HCT116 (cell line): ENCODE data around the gene MALRD1. TPM values are rescaled to one million over a fixed set of nuclear protein-coding genes. Genes with fewer than 3 reads are reported as not detected.

Source experiments
- ATAC-seq: fragments of 200-7000 bp; cut with Tn5 transposase; 2 replicates; pipeline ENCODE4 v1.9.1; 2020; ENCODE audit warnings: mild to moderate bottlenecking, moderate library complexity
- BruUV-seq: library from RNA; stranded (reverse); fragments of 400-500 nt; replicated peaks from 2 replicates; lab custom pipeline; 2021; lab: Mats Ljungman, UMichigan
- CTCF ChIA-PET: fragments of 300-600 bp; sonication (Branson Sonifier 250); formaldehyde crosslinking; loops from one replicate; lab custom pipeline; 2021; ENCODE audit warnings: antibody characterized with exemption; lab: Charles Lee
- POLR2A ChIA-PET: fragments of 300-600, 350-600 bp; sonication (Branson Sonifier 250); formaldehyde crosslinking; loops from one replicate; lab custom pipeline; 2021; ENCODE audit warnings: antibody characterized with exemption; lab: Charles Lee
- RAD21 ChIA-PET, 2 experiments: fragments of 300-600 bp; sonication (Branson Sonifier 250); formaldehyde crosslinking; loops; one replicate each; lab custom pipeline; 2023; ENCODE audit warnings: low total read pairs in 2 of 2; ENCODE audit not compliant: uncharacterized antibody in 2 of 2, unreplicated experiment in 2 of 2, low non-redundant PET in 1 of 2; lab: Charles Lee
- DNase-seq: peaks from one replicate; pipeline ENCODE4 v3.0.0-alpha.2; 2010; ENCODE audit warnings: low read depth, low spot score
- H2AFZ ChIP-seq: fragments of 200-600 bp; shearing (Covaris generic), sonication (generic); 2 replicates; pipeline ENCODE4 v1.6.1; 2017; ENCODE audit warnings: low read depth, mixed run types, mixed read lengths, antibody characterized with exemption, low read length; ENCODE audit not compliant: poor library complexity, severe bottlenecking
- H3K27ac ChIP-seq: 2 replicates; pipeline ENCODE4 v1.5.1; 2012; ENCODE audit warnings: low read depth, low read length
- H3K27me3 ChIP-seq: fragments of 200-600 bp; sonication (generic); 2 replicates; pipeline ENCODE4 v1.6.1; 2016; ENCODE audit warnings: mixed run types, low read length, mixed read lengths; ENCODE audit not compliant: insufficient read depth
- H3K36me3 ChIP-seq, 2 experiments: fragments of 200-500 bp in 1 of 2; fragments of 200-600 bp in 1 of 2; sonication (Bioruptor generic) in 1 of 2; sonication (generic) in 1 of 2; 2 replicates each; pipeline versions ENCODE4 v1.5.1 to v1.6.1; 2014 to 2016; ENCODE audit warnings: low read length in 2 of 2, inconsistent platforms in 1 of 2, mixed read lengths in 1 of 2, mixed run types in 1 of 2; ENCODE audit not compliant: insufficient read depth in 2 of 2, control insufficient read depth in 1 of 2
- H3K4me1 ChIP-seq, 2 experiments: fragments of 200-600 bp in 1 of 2; sonication (generic) in 1 of 2; 2 replicates each; pipeline versions ENCODE4 v1.5.1 to v1.6.1; 2012 to 2017; ENCODE audit warnings: low read length in 2 of 2, inconsistent platforms in 1 of 2, mild to moderate bottlenecking in 1 of 2, mixed read lengths in 1 of 2, mixed run types in 1 of 2, moderate library complexity in 1 of 2; ENCODE audit not compliant: insufficient read depth in 2 of 2, control insufficient read depth in 1 of 2
- H3K4me2 ChIP-seq: fragments of 200-600 bp; sonication (generic); 2 replicates; pipeline ENCODE4 v1.6.1; 2017; ENCODE audit warnings: mixed run types, low read length, mixed read lengths
- H3K4me3 ChIP-seq, 2 experiments: fragments of 200-600 bp in 1 of 2; sonication (generic) in 1 of 2; replicated peaks in 1 of 2; 2 replicates each; pipeline ENCODE4 v1.5.1; 2011 to 2016; ENCODE audit warnings: low read length in 2 of 2, control low read depth in 1 of 2, low read depth in 1 of 2, mild to moderate bottlenecking in 1 of 2, mixed read lengths in 1 of 2, mixed run types in 1 of 2
- H3K79me2 ChIP-seq: fragments of 200-600 bp; sonication (generic); 2 replicates; pipeline ENCODE4 v1.6.1; 2017; ENCODE audit warnings: mild to moderate bottlenecking, mixed run types, low read length, moderate library complexity, mixed read lengths; ENCODE audit not compliant: insufficient read depth
- H3K9ac ChIP-seq: fragments of 200-600 bp; sonication (generic); 2 replicates; pipeline ENCODE4 v1.6.1; 2016; ENCODE audit warnings: low read length, mixed read lengths
- H3K9me2 ChIP-seq: fragments of 200-600 bp; sonication (generic), shearing (Covaris generic); 2 replicates; pipeline ENCODE4 v1.6.1; 2017; ENCODE audit warnings: mixed run types, mild to moderate bottlenecking, moderate library complexity; ENCODE audit not compliant: insufficient read depth
- H3K9me3 ChIP-seq, 2 experiments: fragments of 200-500 bp in 1 of 2; fragments of 200-600 bp in 1 of 2; sonication (Bioruptor generic) in 1 of 2; sonication (generic) in 1 of 2; 2 replicates each; pipeline ENCODE4 v1.6.1; 2014 to 2017; ENCODE audit warnings: low read length in 2 of 2, mixed read lengths in 2 of 2, inconsistent platforms in 1 of 2, low read depth in 1 of 2, mild to moderate bottlenecking in 1 of 2, mixed run types in 1 of 2, moderate library complexity in 1 of 2; ENCODE audit not compliant: control insufficient read depth in 1 of 2, insufficient read depth in 1 of 2
- H4K20me1 ChIP-seq: fragments of 200-600 bp; sonication (generic), shearing (Covaris generic); 2 replicates; pipeline ENCODE4 v1.6.1; 2017; ENCODE audit warnings: mixed run types, mild to moderate bottlenecking, moderate library complexity; ENCODE audit not compliant: insufficient read depth
- CBX3 ChIP-seq: IDR thresholded peaks from 2 replicates; pipeline ENCODE4 v1.6.1; 2012; ENCODE audit warnings: low read depth
- CEBPB ChIP-seq: IDR thresholded peaks from 2 replicates; pipeline ENCODE4 v1.6.1; 2012; ENCODE audit warnings: low read depth
- EGR1 ChIP-seq: IDR thresholded peaks from 2 replicates; pipeline ENCODE4 v1.6.1; 2012; ENCODE audit warnings: low read depth
- ELF1 ChIP-seq: IDR thresholded peaks from 2 replicates; pipeline ENCODE4 v1.6.1; 2012; ENCODE audit warnings: low read depth, borderline replicate concordance
- EZH2 ChIP-seq: fragments of 200-600 bp; sonication (generic); IDR thresholded peaks from 2 replicates; pipeline ENCODE4 v1.6.1; 2017; ENCODE audit warnings: antibody characterized with exemption, mixed run types
- EZH2phosphoT487 ChIP-seq: fragments of 200-600 bp; IDR thresholded peaks from 2 replicates; pipeline ENCODE4 v1.6.1; 2018; ENCODE audit warnings: antibody characterized with exemption, borderline replicate concordance
- FOSL1 ChIP-seq: IDR thresholded peaks from 2 replicates; pipeline ENCODE4 v1.6.1; 2012; ENCODE audit warnings: low read depth
- RAD21 ChIP-seq: IDR thresholded peaks from 2 replicates; pipeline ENCODE4 v1.6.1; 2012; ENCODE audit warnings: low read depth, mild to moderate bottlenecking
- SIN3A ChIP-seq: IDR thresholded peaks from 2 replicates; pipeline ENCODE4 v1.6.1; 2012; ENCODE audit warnings: low read depth
- SP1 ChIP-seq: IDR thresholded peaks from 2 replicates; pipeline ENCODE4 v1.6.1; 2012; ENCODE audit warnings: low read depth
- TCF7L2 ChIP-seq: IDR thresholded peaks from 2 replicates; pipeline ENCODE4 v1.7.0; 2011; ENCODE audit warnings: borderline replicate concordance, inconsistent platforms; ENCODE audit not compliant: insufficient read depth, insufficient read length; ENCODE audit errors: extremely low read depth
- ZNF274 ChIP-seq: fragments of 200-500 bp; sonication (Bioruptor generic); IDR thresholded peaks from 2 replicates; pipeline ENCODE4 v1.6.1; 2014; ENCODE audit warnings: mild to moderate bottlenecking, low read depth, low read length, inconsistent platforms
- intact Hi-C: fragments of 100-400 bp; cut with micrococcal nuclease; formaldehyde crosslinking; loops from 2 replicates; pipeline ENCODE4 v1.10.0; 2022
- total RNA-seq: library from RNA; stranded (reverse); gene quantifications from one replicate; pipeline ENCODE4 v1.2.1, GENCODE V29; 2021; ENCODE audit not compliant: unreplicated experiment
- TF ChIP-seq, protein P1 (sequence below): IDR thresholded peaks from 2 replicates; pipeline ENCODE4 v1.6.1; 2012
- TF ChIP-seq, protein P2 (sequence below), 3 experiments: fragments of 200-600 bp in 1 of 3; sonication (generic) in 1 of 3; IDR thresholded peaks in 2 of 3; conservative IDR thresholded peaks in 1 of 3; 2 replicates each; pipeline ENCODE4 v1.5.1; 2012 to 2017; ENCODE audit warnings: low read depth in 2 of 3, low read length in 2 of 3, antibody characterized with exemption in 1 of 3, borderline replicate concordance in 1 of 3, control low read depth in 1 of 3, mild to moderate bottlenecking in 1 of 3, mixed read lengths in 1 of 3, mixed run types in 1 of 3, moderate library complexity in 1 of 3; ENCODE audit not compliant: insufficient read depth in 1 of 3
- TF ChIP-seq, protein P3 (sequence below): IDR thresholded peaks from 2 replicates; pipeline ENCODE4 v1.6.1; 2012; ENCODE audit warnings: low read depth

The MALRD1 gene
- total RNA-seq, 1 experiment from 2014 or later = not detected

DNA sequence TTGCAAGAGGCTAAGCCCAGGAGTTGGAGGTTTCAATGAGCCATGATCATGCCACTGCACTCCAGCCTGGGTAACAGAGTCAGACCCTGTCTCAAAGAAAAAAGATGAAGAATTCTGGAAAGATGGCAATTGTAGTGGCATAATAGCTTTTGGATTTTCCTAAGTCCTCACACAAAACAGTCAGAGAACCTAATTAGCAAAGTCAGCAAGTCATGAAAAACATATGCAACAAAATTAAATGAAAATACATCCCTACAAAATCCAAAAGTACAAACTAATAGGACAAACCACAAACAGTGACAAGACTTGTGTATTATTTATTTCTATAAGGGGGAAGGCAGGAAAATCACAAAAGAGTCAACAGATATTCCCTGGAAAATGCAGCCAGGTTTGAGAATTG, 405.4 kb downstream of the MALRD1 start:
- Histone ChIP-seq H3K9me2 (no peaks in the 10 kb centered on the region), H2AFZ (no peak overlapping the region), H4K20me1 (no peaks in the 10 kb centered on the region)
- intact Hi-C loops = no loop called here
- RAD21 ChIA-PET = no interaction called here
- CTCF ChIA-PET = no interaction called here
- no peak for TF ChIP-seq EGR1
- no peak for TF ChIP-seq ELF1
- TF ChIP-seq, protein P1, sequence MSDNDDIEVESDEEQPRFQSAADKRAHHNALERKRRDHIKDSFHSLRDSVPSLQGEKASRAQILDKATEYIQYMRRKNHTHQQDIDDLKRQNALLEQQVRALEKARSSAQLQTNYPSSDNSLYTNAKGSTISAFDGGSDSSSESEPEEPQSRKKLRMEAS = no peak
- TF ChIP-seq FOSL1 = no peak
- no peak for TF ChIP-seq RAD21
- TF ChIP-seq, all 23 proteins: peak for 0
- H3K4me3 ChIP-seq = no peak overlapping the region
- no peaks in the 10 kb centered on the region for H3K36me3 ChIP-seq
- H3K27me3 ChIP-seq = no peaks in the 10 kb centered on the region
- no peak overlapping the region for H3K9ac ChIP-seq
- H3K4me1 ChIP-seq = no peaks in the 10 kb centered on the region
- H3K9me3 ChIP-seq = peaks cover 5 to 22% of the 10 kb centered on the region in 2 experiments; a peak in 2 of 4 replicates
- H3K79me2 ChIP-seq = no peaks in the 10 kb centered on the region
- no peak for ATAC-seq
- H3K4me2 ChIP-seq = no peak overlapping the region
- POLR2A ChIA-PET = no interaction called here
- H3K27ac ChIP-seq = no peak overlapping the region
- BruUV-seq = no TSS peak
- DNase-seq = no peak

DNA sequence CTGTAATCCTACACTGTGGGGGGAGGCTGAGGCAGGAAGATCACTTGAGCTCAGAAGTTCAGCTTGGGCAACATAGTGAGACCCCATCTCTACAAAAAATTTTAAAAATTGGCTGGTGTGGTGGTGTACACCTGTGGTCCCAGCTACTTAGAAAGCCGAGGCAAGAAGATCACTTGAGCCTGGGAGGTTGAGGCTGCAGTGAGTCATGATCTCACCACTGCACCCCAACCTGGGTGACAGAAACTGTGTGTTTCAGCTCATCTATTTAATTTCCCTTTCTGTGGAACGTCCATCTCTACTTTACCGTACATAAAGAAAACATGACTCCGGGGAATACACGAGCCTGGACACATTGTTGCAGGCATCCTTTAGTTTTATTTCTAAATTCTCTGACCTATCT, 413.0 kb downstream of the MALRD1 start:
- BruUV-seq = no TSS peak
- Histone ChIP-seq H3K9me3 (peaks cover 4 to 24% of the 10 kb centered on the region in 2 experiments; a peak in 2 of 4 replicates), H3K9me2 (no peaks in the 10 kb centered on the region), H3K4me2 (no peak overlapping the region), H3K79me2 (no peaks in the 10 kb centered on the region), H3K4me1 (no peaks in the 10 kb centered on the region), H3K27me3 (no peaks in the 10 kb centered on the region), H2AFZ (no peak overlapping the region), H3K9ac (no peak overlapping the region), H3K36me3 (no peaks in the 10 kb centered on the region), H3K27ac (no peak overlapping the region), H4K20me1 (no peaks in the 10 kb centered on the region), H3K4me3 (no peak overlapping the region)
- RAD21 ChIA-PET = no interaction called here
- CTCF ChIA-PET = no interaction called here
- POLR2A ChIA-PET = no interaction called here
- DNase-seq (no peak), ATAC-seq (no peak)
- intact Hi-C loops = no loop called here
- TF ChIP-seq, protein P1 = no peak
- TF ChIP-seq ZNF274 (no peak), SIN3A (no peak), EZH2 (no peak), EZH2phosphoT487 (no peak), SP1 (no peak), ELF1 (no peak), TCF7L2 (no peak), EGR1 (no peak), CEBPB (no peak), FOSL1 (no peak), CBX3 (no peak)
- TF ChIP-seq, protein P2, sequence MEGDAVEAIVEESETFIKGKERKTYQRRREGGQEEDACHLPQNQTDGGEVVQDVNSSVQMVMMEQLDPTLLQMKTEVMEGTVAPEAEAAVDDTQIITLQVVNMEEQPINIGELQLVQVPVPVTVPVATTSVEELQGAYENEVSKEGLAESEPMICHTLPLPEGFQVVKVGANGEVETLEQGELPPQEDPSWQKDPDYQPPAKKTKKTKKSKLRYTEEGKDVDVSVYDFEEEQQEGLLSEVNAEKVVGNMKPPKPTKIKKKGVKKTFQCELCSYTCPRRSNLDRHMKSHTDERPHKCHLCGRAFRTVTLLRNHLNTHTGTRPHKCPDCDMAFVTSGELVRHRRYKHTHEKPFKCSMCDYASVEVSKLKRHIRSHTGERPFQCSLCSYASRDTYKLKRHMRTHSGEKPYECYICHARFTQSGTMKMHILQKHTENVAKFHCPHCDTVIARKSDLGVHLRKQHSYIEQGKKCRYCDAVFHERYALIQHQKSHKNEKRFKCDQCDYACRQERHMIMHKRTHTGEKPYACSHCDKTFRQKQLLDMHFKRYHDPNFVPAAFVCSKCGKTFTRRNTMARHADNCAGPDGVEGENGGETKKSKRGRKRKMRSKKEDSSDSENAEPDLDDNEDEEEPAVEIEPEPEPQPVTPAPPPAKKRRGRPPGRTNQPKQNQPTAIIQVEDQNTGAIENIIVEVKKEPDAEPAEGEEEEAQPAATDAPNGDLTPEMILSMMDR (IDR thresholded peaks at IDR 0.05 in 2 of 3, conservative IDR thresholded peaks at IDR 0.05 in 1 of 3; ENCODE audit: borderline replicate concordance in 1 of 3, insufficient read depth in 1 of 3, low read depth in 2 of 3, low read length in 2 of 3) = no peak
- TF ChIP-seq, protein P3, sequence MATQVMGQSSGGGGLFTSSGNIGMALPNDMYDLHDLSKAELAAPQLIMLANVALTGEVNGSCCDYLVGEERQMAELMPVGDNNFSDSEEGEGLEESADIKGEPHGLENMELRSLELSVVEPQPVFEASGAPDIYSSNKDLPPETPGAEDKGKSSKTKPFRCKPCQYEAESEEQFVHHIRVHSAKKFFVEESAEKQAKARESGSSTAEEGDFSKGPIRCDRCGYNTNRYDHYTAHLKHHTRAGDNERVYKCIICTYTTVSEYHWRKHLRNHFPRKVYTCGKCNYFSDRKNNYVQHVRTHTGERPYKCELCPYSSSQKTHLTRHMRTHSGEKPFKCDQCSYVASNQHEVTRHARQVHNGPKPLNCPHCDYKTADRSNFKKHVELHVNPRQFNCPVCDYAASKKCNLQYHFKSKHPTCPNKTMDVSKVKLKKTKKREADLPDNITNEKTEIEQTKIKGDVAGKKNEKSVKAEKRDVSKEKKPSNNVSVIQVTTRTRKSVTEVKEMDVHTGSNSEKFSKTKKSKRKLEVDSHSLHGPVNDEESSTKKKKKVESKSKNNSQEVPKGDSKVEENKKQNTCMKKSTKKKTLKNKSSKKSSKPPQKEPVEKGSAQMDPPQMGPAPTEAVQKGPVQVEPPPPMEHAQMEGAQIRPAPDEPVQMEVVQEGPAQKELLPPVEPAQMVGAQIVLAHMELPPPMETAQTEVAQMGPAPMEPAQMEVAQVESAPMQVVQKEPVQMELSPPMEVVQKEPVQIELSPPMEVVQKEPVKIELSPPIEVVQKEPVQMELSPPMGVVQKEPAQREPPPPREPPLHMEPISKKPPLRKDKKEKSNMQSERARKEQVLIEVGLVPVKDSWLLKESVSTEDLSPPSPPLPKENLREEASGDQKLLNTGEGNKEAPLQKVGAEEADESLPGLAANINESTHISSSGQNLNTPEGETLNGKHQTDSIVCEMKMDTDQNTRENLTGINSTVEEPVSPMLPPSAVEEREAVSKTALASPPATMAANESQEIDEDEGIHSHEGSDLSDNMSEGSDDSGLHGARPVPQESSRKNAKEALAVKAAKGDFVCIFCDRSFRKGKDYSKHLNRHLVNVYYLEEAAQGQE = no peak
